Occipital lobe (tissue), 2 donors: ENCODE data around the gene BMP6. TPM values are rescaled to one million over a fixed set of nuclear protein-coding genes. Genes with fewer than 3 reads are reported as not detected.
"Not testable (repeated sequence)": the region's sequence is repeated elsewhere in the genome, so short reads cannot be mapped to it uniquely, and the experiment has no call there.

Experiments
- DNase-seq: peaks from one replicate; lab custom pipeline; 2025; lab: John Stamatoyannopoulos, UW
- total RNA-seq: library from RNA; depleted of rRNA; stranded (reverse); fragments of >200 nt; gene quantifications from one replicate; pipeline ENCODE4 v1.2.3, GENCODE V29; 2014

BMP6 gene
- total RNA-seq, 1 donor from 2014 or later, result 6.9 TPM

DNA sequence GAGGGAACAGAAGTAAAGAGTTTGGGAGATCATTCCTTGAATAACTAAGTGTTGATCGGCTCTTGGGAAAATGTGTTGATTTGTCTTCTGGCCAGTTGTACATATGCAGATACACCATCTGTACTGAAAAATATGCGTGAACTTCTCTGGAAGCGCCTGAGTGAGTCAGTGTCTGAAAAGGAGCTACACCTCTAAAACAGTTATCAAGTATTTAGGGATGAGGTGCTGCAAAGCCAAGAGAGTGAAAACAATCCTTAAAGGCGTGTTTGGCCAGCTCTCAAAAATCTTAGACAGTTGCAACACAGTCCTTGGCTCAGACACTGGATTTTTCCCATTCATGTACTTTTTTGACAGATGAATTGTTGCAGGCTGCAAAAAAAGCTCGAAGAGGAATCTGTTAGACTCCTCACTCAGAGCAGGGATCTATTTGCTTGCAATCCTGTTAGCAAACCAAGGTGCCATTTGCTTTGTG lies 61.3 kb downstream of the BMP6 start:
- DNase-seq, result peak; percentile 33

DNA sequence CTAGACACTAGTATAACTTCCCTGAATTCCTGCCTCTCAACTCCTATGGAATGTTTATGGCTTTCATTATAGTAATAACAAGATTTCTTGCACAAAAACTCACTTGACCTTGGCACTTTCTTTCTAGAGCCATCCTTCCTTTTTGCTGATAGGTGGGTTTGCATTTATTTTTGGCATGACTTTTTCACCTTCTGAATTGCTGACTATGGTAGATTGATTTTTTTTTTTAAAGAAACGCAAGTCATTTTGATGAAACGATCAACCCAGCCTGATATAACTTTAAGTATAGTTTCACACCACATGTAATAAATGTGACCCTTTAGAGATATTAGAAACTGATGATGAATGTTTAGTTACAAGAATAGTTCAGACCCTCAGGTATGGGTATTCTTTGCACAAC lies 61.8 kb downstream of the BMP6 start:
- no peak for DNase-seq

DNA sequence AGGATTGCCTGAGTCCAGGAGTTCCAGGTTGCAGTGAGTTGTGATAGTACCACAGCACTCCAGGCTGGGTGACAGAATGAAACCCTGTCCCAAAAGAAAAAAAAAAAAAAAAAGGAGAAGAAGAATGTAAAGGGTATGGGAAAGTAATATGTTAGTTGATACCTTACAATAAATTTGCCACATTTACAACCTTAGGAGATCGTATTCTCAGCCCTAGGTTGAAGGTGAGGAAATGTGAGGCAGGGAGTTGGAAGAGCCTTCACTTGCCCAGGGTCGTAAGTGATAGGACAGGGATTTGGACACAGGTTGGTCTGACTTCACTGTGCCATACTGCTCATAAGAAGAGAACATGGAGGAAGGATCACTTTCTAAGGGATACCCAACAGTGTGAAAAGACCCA lies 68.6 kb downstream of the BMP6 start:
- no peak for DNase-seq

GRCh38 chr6:7797386-7797785 lies 71.5 kb downstream of the BMP6 start:
- DNase-seq, result no peak

GRCh38 chr6:7798751-7799150 lies 72.9 kb downstream of the BMP6 start:
- no peak for DNase-seq

GRCh38 chr6:7802662-7803061 lies 76.8 kb downstream of the BMP6 start:
- DNase-seq, result no peak

DNA sequence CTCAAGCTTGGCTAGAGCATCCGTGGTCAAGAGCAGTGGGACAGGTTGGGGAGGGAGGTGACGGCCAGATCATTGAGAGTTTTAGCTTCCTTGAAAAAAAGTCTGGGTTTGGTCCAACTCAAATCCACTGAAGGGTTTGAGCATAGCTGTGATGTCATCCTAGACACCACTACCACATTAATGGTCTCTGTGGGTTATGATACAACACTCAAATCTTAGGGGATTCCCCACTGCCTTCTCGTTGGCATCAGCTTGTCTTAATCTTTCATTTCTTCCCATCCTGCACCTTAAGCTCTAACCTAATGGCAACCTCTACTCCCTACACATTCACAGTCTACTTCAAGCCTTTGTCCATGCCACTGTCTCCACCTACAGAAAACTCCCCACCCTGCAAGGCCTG lies 77.3 kb downstream of the BMP6 start:
- DNase-seq, result no peak

DNA sequence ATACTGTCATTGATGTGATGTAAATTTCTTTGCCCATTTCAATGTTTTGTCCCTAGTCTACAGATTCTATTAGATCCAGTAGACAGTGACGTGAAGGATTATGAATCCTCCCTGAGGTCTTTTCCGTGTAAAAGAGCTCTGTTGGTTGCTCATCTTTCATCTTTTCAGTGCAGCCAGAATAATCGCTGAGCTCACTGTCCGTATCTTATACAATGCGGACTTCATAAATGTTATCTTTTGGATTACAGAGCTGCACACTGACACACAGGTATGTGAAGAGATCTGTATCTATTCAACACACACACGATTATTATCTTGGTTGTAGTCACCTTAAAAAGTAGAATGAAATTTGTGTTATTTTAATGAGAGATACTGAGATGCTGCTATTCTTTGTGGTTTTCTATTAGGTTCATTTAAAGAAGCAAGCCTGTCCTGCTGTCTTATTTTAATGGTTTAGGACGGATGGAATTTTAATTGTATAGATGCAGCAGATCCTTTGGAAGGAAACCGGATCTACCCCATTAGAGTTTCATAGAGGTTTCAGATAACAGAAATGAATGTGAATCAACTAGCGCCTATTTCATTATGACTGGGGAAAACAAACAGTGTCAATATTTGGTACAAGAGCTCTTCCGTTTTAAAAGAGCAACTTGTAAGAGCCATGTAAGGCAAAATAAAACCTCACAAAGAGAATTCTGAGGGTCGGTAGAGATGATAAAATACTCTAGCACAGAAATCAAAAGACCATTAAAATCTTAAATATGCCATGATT lies 79.4 kb downstream of the BMP6 start:
- no peak for DNase-seq

DNA sequence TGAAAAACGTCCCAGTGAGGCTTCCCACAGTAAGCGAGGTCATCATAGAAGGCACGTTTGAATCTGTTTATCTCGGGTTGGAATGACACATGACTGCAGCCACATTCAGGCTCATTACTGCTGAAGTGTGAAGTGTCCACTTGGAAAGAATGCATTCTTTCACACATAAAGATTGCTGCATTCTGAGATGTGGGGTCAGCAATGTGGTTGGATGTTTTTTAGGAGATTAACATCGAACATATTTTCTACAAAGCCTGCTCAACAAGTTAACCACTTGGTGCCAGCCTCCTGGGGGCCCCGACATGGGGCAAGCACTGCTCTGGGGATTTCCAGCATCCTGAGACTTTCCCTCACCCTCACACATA lies 79.9 kb downstream of the BMP6 start:
- DNase-seq, result no peak

DNA sequence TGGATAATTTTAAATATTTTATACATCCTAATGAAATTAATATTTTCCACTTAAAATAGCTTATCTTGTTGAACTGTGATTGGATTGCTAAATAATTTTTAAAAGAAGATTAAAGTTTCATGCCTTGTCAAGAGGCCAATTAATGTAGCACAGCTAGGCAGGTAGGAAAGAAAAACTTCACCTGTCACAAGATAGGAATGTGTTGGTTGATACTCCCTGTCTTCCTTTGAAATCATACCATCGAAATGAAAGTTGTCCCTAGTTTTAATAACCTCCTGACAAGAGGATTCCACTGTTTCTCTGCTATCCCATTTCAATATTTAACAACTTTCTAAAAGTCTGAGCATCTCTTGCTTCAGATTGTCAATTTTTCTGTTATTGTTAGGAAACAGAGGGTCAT lies 80.8 kb downstream of the BMP6 start:
- DNase-seq, result no peak

GRCh38 chr6:7809346-7809745 lies 83.4 kb downstream of the BMP6 start:
- DNase-seq, result no peak

DNA sequence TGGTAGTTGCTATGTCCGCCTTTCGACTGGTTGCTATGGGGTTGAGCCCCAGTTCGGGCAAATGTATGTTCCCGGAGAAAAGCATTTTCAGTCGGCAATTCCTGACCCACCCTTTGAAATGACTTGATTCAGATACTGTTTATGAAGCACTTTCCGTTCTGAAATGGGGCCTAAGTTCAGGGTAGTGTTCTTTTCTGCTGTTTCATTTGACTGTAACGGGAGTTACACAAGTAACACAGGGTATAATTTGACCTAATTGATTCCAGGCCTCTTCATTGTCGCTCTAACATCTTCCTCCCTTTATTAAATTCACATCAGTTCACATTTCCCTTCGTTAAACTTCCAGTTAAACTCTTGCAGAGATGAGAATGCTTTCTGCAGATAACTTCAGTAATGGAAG lies 85.5 kb downstream of the BMP6 start:
- DNase-seq, result no peak

GRCh38 chr6:7812623-7813022 lies 86.7 kb downstream of the BMP6 start:
- DNase-seq, result no peak

DNA sequence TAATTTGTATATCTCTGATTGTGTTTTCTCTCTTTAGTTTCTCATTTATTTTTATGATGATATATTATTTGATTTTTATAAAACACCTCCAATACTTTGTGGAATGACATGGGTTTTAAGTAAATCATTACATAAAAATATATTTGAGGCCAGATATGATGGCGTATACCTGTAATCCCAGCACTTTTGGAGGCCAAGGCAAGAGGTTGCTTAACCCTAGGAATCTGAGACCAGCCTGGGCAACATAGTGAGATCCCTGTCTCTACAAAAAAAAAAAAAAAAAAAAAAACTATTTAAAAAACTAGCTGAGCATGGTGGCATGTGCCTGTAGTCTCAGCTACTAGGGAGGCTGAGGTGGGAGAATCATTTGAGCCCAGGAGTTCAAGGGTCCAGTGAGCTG lies 87.3 kb downstream of the BMP6 start:
- DNase-seq, result no peak

DNA sequence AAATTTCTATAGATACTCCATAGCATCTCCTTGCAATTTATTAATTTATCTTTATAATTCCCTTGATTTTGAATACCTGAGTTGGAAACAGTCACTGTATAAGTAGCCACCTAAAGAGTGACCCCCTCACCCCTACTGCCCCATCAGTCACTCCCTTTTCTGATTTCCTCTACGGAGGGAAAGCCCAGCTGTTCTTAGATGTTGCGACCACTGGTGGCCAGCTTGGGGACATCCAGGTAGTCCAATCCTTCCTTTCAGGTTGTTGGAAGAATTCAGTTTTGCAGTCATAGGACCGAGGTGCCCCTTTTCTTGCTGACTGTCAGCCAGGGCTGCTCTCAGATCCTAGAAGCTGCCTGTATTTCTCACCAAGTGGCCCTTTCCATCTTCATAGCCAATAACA lies 87.8 kb downstream of the BMP6 start:
- DNase-seq, result no peak

DNA sequence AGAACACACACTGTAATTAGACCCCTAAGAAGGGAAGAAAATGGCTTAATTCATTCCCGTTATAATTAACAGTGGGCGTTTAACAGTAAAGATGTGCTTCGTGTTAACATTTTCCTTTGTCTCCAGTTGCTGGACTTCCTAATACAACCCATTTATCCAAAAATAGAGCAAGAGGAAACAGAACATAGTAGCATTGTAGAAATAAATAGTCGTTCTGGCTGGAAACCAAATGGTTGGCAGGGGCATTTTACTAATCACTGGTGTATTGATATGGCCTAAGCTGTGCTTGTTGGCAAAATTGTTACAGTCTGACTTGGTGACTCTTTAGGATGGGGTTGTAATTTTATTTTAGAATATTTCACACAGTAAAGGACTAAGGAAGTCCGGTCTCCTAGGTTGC lies 89.8 kb downstream of the BMP6 start:
- DNase-seq, result no peak

DNA sequence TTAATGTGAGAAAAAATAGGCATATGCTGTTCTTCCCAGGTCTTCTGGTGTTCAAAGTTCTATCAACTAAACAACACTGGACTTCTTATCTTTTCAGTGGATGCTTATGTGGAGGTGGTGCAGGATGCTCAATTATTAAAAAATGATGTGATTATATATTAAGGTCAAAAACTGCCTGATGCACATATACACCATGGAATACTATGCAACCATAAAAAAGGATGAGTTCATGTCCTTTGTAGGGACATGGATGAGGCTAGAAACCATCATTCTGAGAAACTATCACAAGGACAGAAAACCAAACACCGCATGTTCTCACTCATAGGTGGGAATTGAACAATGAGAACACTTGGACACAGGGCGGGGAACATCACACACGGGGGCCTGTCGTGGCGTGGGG lies 91.3 kb downstream of the BMP6 start:
- DNase-seq, result not testable (repeated sequence)

- DNase-seq, result no peak
Measured at GRCh38 chr6:7818257-7819214, 92.6 kb downstream of the BMP6 start.

DNA sequence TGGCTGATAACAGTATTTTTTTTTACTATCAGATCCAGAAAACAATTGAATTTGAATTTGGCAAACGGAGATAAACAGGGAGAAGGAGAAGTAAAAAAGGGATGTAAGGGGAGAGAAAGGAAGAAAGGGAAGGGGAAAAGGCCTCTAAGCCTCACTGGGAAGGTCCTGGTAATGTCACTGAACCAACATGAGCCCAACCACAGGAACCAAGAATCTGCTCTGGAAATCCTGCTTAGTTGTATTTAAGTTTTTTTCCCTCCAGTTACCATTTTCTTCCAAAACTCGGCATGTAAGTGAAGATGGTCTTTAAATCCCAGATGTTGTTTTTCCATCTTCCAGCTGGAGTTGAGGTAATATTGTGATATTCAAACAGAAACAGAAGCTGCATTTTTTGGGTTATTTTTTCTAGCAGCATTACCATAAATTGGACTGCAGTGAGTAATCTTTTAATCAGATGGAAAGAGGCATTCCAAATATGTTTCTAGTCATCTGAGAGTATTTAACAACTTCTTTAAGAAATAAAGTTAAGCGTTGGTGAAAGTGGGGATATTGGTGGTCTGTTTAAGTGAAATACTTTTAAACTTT lies 93.6 kb downstream of the BMP6 start:
- no peak for DNase-seq

GRCh38 chr6:7820288-7820835 lies 94.5 kb downstream of the BMP6 start:
- DNase-seq, result no peak

GRCh38 chr6:7821426-7821825 lies 95.5 kb downstream of the BMP6 start:
- no peak for DNase-seq

- DNase-seq, result no peak
Measured at GRCh38 chr6:7823552-7823951, 97.7 kb downstream of the BMP6 start.
